ACC112 (cell line): ENCODE results near the gene SLC22A25.
"Not testable (repeated sequence)": the region's sequence is repeated elsewhere in the genome, so short reads cannot be mapped to it uniquely, and the experiment has no call there.

Source experiments
- H2AFZ ChIP-seq: fragments of 200-600 bp; sonication (generic); one replicate; pipeline ENCODE4 v1.6.0; 2017; ENCODE audit warnings: antibody characterized with exemption, low read length; ENCODE audit not compliant: unreplicated experiment
- H3K27ac ChIP-seq: fragments of 200-600 bp; sonication (generic); 2 replicates; pipeline ENCODE4 v1.5.1; 2014; ENCODE audit warnings: low read depth, mild to moderate bottlenecking, antibody characterized with exemption, low read length, moderate library complexity
- H3K27me3 ChIP-seq: fragments of 200-600 bp; sonication (generic); 2 replicates; pipeline ENCODE4 v1.6.1; 2014; ENCODE audit warnings: mild to moderate bottlenecking, antibody characterized with exemption, low read length, moderate library complexity, mixed read lengths; ENCODE audit not compliant: insufficient read depth
- H3K36me3 ChIP-seq: fragments of 200-600 bp; sonication (generic); 2 replicates; pipeline ENCODE4 v1.6.1; 2016; ENCODE audit warnings: mild to moderate bottlenecking, antibody characterized with exemption, low read length, moderate library complexity, mixed read lengths; ENCODE audit not compliant: insufficient read depth
- H3K4me1 ChIP-seq: fragments of 200-600 bp; sonication (generic); one replicate; pipeline ENCODE4 v1.6.1; 2016; ENCODE audit warnings: low read length, mixed read lengths; ENCODE audit not compliant: insufficient read depth, unreplicated experiment, control insufficient read depth
- H3K4me3 ChIP-seq: fragments of 200-600 bp; sonication (generic); 2 replicates; pipeline ENCODE4 v1.5.1; 2014; ENCODE audit warnings: mild to moderate bottlenecking, low read depth, low read length
- H3K79me2 ChIP-seq: fragments of 200-600 bp; sonication (generic); one replicate; pipeline ENCODE4 v1.6.0; 2016; ENCODE audit warnings: low read length; ENCODE audit not compliant: control insufficient read depth, unreplicated experiment, insufficient read depth

The SLC22A25 gene

DNA sequence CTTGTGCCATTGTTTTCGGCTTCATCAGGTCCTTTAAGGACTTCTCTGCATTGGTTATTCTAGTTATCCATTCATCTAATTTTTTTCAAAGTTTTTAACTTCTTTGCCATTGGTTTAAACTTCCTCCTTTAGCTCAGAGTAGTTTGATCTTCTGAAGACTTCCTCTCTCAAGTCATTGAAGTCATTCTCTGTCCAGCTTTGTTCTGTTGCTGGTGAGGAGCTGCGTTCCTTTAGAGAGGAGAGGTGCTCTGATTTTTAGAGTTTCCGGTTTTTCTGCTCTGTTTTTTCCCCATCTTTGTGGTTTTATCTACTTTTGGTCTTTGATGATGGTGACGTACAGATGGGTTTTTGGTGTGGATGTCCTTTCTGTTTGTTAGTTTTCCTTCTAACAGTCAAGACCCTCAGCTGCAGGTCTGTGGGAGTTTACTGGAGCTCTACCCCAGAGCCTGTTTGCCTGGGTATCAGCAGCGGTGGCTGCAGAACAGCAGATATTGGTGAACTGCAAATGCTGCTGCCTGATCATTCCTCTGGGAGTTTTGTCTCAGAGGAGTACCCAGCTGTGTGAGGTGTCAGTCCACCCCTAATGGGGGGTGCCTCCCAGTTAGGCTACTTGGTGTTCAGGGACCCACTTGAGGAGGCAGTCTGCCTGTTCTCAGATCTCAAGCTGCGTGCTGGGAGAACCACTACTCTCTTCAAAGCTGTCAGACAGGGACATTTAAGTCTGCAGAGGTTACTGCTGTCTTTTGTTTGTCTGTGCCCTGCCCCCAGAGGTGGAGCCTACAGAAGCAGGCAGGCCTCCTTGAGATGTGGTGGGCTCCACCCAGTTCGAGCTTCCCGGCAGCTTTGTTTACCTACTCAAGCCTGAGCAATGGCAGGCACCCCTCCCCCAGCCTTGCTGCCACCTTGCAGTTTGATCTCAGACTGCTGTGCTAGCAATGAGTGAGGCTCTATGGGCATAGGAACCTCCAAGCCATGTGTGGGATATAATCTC is 7.6 kb downstream of the SLC22A25 start:
- not testable (repeated sequence) for H3K27ac ChIP-seq, H2AFZ ChIP-seq, H3K27me3 ChIP-seq, H3K36me3 ChIP-seq, H3K79me2 ChIP-seq, H3K4me1 ChIP-seq, H3K4me3 ChIP-seq

DNA sequence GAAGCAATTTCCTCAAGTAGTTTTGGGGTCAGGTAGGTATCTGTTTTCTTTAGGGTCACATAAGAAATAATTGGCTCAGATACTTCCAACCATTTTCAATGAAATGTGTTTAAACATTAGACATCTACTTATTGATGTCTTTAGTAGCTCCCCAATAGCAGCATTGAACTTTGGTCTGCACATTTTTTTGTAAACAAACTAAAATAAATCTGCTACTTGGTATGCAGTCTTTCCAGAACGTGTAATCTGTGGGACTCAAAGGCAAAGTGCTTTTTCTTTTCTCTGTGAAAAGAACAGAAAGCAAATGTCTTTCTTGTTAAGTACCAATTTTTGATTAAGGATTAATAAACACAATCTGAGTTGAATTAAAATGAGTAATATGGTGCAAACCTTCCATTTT is 13.6 kb downstream of the SLC22A25 start:
- Histone ChIP-seq H3K79me2 (no peaks in the 10 kb centered on the region), H3K36me3 (no peaks in the 10 kb centered on the region), H2AFZ (no peak overlapping the region), H3K4me3 (no peak overlapping the region), H3K27ac (no peak overlapping the region), H3K27me3 (no peaks in the 10 kb centered on the region), H3K4me1 (no peaks in the 10 kb centered on the region)

DNA sequence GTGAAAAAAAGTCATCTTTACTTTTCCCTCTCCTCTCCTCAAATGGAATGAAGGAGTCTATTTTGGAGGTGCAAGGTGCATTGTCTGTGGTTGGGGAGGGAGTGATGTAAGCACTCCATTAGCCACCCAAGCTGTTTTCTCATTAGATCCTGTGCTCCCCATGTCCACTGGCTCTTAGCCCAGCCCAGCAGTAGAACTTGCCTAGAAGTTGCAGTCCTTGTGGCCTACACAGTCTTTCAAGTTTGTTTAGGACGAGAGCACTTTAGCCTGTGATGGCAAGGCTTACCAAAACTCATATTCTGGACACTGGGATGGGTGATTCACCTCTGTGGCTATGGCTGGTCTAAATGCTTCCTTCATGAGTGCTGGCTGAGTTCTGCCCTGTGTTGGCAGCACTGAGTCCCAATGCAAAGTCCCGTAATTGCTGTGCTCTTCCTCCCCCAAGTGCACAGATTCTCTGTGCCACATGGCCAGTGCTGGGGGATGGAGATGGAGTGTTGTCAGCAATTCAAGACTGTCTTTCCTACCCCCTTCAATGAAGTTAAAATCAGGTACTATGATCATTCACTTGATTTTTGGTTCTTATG is 15.8 kb downstream of the SLC22A25 start:
- Histone ChIP-seq H3K79me2 (no peaks in the 10 kb centered on the region), H3K27me3 (no peaks in the 10 kb centered on the region), H3K27ac (no peak overlapping the region), H3K4me3 (no peak overlapping the region), H3K36me3 (no peaks in the 10 kb centered on the region), H2AFZ (no peak overlapping the region), H3K4me1 (no peaks in the 10 kb centered on the region)

DNA sequence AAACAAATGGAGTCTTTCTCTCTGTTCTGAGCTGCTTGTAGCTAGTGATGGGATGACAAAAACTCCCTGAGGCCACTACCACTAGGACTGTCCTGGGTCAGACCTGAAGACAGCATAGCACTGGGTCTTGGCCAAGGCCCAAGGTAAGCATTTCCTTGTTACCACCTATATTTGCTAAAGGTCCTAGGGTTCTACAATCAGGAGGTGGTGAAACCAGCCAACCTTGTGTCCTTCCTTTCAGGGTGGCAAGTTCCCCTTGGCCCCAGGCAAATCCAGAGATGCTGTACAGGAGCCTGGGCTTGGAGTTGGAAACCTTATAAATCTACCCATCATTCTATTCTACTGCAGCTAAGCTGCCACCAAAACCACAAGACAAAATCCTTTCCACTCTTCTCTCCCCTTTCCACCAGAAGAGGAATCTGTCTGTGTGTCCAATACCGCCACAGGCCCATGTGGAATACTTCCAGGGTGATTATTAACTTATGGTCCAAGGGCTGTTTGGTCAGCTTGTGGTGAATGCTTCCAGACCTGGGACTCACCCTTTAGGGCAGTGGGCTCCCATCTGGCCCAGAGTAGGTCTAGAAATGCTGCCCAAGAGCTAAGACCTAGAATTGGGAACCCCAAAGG is 16.8 kb downstream of the SLC22A25 start:
- H3K79me2 ChIP-seq, result no peaks in the 10 kb centered on the region
- no peak overlapping the region for H3K27ac ChIP-seq
- no peak overlapping the region for H3K4me3 ChIP-seq
- no peak overlapping the region for H2AFZ ChIP-seq
- H3K36me3 ChIP-seq, result no peaks in the 10 kb centered on the region
- H3K27me3 ChIP-seq, result no peaks in the 10 kb centered on the region
- no peaks in the 10 kb centered on the region for H3K4me1 ChIP-seq

DNA sequence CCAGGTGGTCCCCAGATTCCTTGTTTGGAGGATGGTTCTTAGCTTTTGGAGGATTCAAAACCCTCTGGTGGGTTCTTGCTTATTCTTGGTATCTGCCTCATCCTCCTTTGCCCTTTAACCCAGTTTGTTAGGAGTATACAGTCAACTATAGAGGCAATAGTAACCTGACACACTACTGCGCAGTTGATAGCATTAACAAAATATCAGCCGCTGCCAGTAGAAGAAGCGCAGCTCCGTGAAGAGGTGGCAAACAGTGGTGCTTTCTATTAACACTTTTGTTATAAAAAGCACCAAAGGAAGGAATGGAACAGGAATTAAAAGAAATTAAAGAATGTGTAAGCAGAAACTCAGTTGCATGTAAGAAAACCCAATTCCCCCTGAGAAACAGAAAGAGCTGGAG is 29.3 kb downstream of the SLC22A25 start:
- Histone ChIP-seq H3K4me1 (no peaks in the 10 kb centered on the region), H3K36me3 (no peaks in the 10 kb centered on the region), H3K79me2 (no peaks in the 10 kb centered on the region), H3K27me3 (peaks cover 29% of the 10 kb centered on the region), H3K4me3 (no peak overlapping the region), H3K27ac (no peak overlapping the region), H2AFZ (no peak overlapping the region)

DNA sequence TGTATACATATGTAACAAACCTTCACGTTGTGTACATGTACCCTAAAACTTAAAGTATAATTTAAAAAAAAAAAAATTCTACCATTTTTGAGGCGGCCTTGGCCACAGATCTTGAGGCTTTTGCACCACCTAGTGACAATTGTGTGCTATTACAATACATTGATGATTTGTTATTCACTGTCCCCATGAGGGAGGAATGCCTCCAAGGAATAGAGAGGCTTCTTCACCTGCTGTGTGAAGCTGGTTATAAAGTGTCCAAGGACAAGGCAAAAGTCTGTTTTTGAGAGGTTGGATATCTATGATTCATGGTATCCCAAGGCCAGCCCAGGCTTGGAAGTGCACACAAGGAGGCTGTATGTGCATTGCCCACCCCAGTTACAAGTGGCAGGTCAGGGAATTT is 30.7 kb downstream of the SLC22A25 start:
- Histone ChIP-seq H3K4me1 (no peaks in the 10 kb centered on the region), H3K27ac (no peak overlapping the region), H3K27me3 (peaks cover 28% of the 10 kb centered on the region), H3K36me3 (no peaks in the 10 kb centered on the region), H3K79me2 (no peaks in the 10 kb centered on the region), H3K4me3 (no peak overlapping the region), H2AFZ (no peak overlapping the region)

DNA sequence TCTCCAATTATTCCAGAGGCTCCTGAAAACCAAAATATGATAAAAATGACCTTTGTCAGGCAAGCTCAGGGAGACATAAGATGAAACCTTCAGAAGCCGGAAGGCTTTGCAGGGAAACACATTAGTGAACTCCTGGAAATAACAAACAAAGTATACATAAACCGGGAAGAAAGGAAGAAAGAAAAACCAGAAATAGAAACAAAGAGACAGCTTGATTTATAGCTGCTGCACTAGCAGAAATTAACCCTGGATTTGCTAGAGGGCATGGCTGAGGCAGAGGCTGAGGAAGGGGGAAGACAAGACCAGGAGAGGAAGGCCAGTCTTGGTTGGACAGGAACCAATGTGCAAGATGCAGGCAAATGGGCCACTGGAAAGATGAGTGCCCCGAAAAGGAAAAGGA is 33.3 kb downstream of the SLC22A25 start:
- no peak overlapping the region for H3K4me3 ChIP-seq
- H3K79me2 ChIP-seq, result no peaks in the 10 kb centered on the region
- peaks cover 23% of the 10 kb centered on the region for H3K27me3 ChIP-seq
- no peak overlapping the region for H2AFZ ChIP-seq
- H3K36me3 ChIP-seq, result no peaks in the 10 kb centered on the region
- H3K27ac ChIP-seq, result no peak overlapping the region
- no peaks in the 10 kb centered on the region for H3K4me1 ChIP-seq
